Colon (tissue), 2 donors: ENCODE measurements around the gene VEGFB.

ENCODE experiments used
- FAIRE-seq: peaks from 2 replicates; lab custom pipeline; 2012; peaks lifted over from hg19 to GRCh38; lab: Jason Lieb, UNC
- donor health status: control.
- donor health status: control.

VEGFB gene

DNA sequence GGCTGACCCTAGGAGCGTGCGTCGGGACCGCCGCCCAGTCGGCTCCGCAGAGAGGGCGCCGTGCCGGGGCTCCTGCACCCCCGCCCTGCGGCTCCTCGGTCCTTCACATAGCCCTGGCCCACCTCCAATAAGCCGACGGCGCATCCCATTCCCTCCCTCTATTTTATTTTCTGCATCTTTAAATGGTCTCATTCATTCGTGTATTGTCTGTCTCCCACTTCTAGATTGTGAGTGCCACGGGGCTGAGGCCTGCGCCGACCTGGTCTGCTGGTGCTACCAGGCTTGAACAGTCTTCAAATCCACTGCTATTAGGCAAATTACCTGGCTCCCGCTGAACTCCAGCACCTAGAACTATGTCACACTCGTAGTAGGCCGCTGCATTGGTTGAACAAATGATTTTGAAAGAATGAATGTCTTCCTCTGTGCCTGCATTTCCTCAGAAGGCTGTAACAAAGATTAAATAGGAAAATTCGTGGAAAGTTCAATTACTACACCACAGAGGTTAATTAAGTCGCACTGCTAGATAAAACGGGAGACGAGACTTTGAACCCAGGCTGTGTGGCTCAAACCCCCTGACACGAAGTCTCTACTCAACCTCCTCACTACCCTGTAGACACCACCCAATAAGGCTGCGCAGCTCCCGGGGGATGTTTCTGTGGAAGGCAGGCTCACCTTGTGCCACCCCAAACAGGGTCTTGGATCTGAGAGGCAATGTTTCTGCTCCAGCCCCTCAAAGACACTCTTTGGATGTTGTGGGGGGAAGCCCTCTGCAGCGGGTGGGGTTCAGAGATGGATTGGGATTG, 13.5 kb downstream of the VEGFB start:
- FAIRE-seq: no peak

- no peak for FAIRE-seq
These were observed 14.2 kb downstream of the VEGFB start for GRCh38 chr11:64248578-64248977.

DNA sequence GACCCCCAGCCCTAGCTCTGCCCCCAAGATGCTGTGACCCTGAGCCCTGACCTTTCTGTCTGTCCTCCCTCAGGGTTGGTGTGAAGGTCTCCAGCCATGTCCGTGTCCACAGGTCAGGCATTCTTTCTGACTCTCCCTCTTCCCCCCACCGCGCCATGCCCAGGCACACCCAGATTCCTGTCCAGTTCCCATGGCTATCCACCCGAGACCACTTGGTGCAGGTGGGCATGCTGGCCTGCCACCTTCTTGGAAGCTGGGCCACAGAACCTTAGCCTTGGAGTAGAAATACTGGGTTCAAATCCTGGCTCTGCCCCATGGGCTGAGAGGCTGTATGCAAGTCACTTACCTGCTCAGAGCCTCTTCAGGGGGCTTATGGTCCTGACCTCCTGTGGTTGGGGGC, 14.7 kb downstream of the VEGFB start:
- no peak for FAIRE-seq

DNA sequence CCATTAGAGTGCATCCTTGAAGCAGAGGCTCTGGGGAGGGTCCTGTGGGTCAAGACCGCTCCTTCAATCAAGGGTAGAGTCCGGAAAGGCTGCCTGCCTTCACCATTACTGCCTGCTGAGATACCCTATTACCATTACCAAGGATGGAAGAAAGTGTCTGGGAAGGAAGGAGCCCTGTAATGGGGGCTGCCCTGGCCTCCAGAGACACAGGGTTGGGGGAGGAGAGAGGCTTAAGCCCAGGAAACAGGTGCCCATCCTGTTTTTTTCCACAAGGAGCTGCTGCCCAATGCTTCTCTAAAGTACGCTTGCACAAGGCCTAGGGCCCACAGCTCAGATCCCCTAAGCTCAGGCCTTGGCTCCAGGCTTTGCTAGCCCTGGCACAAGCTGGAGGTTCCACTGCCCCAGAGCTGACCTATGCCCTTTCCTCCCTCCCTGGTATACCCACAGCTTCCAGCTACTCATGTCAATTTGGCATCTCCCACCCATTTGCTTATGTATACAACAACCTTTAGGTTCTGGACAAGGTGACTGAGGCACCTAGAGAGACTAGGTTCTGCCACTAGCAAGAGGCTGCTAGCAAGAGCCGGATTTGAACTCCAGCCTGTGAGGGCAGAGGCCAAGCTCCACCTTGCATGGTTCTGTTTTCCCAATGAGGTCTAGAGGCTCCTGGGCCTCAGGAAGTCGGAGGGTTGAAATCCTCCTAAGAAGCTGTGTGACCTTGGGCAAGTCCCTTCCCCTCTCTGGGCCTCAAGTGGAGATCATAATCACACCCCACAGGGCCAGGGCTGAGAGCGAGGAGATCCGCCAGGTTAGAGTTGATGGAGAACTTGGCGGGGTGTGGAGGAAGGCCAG, 15.4 kb downstream of the VEGFB start:
- FAIRE-seq: no peak

DNA sequence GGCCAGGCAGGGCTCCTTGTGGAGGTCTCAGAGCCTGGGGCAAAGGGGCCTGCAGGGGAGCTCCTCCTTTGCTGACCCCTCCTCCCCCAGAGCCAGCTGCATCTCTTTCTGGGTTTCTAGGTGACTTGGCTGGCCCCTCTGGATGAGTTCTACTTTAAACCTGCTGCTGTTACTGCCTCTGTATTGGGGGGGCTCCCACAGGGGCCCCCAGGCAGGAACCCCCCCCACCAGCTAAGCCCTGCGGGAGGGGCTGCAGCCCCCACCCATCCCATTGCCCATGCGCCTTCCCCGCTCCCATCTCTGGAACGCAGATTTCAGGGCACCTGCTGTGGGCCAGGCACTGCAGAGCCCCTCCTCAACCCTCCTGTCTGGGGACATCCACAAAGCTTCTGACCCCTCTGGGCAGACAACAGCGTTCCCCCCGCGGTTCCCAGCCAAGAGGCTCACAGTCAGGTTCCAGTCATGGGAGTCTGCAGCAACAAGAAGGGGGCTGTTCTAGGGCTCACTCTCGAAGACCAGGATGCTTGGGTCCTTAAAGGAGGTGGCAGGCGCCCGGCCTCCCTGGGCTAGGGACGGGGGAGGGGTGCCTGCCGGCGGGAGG, 16.1 kb downstream of the VEGFB start:
- FAIRE-seq: no peak

GRCh38 chr11:64251016-64251752, 16.8 kb downstream of the VEGFB start, which contains the start of gene PLCB3:
Gene PLCB3 (plus strand): TSS chr11:64251530. CDS start chr11:64251650, 120 bp downstream.
- no peak for FAIRE-seq

- no peak for FAIRE-seq
These were observed 17.3 kb downstream of the VEGFB start for GRCh38 chr11:64251753-64252002.

DNA sequence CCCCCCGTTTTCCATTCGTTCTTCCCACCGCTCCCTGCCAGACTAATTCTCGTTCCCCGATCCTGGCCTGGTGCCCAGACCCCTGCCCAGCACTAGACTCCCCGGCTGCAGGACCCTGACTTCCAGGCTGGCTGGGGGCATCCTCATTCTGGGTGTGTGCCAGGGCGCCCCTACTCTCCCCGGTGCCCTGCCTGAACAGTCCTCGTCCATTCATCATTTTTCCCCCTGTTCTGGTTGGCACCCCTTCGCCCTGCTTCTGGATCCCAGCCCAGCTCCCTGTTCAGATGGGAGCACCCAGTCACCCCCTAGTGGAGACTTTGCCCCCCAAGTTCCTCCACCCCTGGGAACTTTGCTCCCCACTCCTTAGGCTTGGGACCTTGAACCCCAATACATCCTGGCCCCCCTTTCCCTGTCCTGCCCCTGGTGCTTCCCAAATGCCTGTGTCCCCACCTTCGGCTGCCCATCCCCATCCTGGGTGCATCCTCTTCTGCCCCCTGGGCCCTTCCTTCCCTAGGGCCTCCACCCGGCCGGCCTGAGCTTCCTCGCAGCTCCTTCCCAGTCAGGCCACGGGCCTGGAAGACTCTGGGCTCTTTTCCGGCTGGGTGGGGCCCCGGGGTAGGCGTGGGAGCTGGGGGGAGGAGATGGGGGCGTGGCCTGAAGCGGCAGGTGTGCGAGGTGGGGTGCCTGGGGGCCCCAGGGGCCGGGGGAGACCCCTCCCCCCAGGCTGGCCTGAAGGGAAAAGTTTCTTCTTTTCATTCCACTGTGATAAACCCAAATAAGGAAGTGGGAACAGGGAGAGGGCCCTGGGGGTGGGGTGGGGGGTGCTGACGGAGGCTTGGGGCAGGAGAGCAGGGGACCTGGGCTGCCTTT, 17.9 kb downstream of the VEGFB start:
- no peak for FAIRE-seq

- FAIRE-seq: no peak
These were observed 18.7 kb downstream of the VEGFB start for GRCh38 chr11:64253043-64253442.

DNA sequence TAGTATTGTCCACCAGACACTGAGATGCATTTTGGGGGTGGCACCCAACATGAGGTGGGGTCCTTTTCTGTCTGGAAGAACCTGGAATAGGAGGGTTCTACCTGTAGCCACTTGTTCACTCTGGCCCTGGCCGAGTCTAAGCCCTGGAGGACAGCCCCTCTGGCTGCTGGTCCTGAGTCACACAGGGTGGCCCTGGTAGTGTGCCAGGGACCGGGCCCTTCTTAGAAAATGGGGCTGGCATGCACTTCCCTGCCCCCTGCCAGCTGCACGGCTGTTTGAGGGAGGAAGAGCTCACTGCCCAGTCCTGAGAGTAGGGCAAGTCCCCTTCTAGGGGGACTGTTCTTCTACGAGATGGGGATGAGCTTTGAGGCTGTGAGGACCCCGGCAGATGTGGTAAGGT, 19.1 kb downstream of the VEGFB start:
- no peak for FAIRE-seq

- no peak for FAIRE-seq
These were observed 19.9 kb downstream of the VEGFB start for GRCh38 chr11:64254326-64254725.

DNA sequence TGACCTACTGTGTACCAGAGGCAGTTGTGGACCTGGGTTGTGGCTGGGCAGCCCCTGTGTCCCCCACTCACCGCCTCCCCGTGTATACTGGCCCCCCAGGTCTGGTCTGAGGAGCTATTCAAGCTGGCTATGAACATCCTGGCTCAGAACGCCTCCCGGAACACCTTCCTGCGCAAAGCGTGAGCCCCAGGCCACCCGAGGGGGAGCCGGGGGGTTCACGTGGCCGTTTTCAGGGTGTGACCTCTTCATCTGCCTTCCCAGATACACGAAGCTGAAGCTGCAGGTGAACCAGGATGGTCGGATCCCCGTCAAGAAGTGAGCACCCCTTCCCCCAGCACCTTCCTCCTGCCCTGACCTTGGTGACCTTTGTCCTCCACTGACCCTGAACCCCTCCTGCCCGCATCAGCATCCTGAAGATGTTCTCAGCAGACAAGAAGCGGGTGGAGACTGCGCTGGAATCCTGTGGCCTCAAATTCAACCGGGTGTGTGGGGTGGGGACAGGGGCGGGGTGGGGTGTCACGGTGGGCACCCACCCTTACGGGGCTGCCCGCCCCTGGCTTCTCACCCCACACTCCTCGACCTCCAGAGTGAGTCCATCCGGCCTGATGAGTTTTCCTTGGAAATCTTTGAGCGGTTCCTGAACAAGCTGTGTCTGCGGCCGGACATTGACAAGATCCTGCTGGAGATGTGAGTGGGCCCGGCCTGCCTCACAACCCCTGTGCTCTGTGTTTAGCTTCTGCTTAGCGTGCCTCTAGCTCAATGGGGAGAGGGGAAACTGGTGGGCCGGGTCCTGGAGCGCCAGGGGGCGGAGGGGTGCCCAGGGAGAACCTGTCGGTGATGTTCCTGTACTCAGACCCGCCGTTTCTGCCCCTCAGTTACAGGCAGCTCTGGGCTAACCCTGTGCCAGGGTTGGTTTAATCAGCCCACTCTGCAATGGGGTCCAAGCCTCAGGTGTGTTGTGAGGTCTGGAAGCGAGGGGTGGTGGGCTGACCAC, 21.0 kb downstream of the VEGFB start:
- FAIRE-seq: no peak

GRCh38 chr11:64256300-64256699, 21.9 kb downstream of the VEGFB start:
- FAIRE-seq: no peak

DNA sequence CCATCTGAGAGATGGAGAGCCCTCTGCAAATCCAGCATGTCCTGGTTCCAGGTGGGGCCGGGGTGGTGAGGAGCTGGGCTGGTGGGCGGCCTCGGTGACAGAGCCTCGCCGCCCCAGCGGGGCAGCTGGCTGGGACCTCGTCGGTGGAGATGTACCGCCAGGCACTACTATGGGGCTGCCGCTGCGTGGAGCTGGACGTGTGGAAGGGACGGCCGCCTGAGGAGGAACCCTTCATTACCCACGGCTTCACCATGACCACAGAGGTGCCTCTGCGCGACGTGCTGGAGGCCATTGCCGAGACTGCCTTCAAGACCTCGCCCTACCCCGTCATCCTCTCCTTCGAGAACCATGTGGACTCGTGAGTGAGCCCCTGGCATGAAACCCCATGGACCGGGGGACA, 24.0 kb downstream of the VEGFB start:
- no peak for FAIRE-seq

DNA sequence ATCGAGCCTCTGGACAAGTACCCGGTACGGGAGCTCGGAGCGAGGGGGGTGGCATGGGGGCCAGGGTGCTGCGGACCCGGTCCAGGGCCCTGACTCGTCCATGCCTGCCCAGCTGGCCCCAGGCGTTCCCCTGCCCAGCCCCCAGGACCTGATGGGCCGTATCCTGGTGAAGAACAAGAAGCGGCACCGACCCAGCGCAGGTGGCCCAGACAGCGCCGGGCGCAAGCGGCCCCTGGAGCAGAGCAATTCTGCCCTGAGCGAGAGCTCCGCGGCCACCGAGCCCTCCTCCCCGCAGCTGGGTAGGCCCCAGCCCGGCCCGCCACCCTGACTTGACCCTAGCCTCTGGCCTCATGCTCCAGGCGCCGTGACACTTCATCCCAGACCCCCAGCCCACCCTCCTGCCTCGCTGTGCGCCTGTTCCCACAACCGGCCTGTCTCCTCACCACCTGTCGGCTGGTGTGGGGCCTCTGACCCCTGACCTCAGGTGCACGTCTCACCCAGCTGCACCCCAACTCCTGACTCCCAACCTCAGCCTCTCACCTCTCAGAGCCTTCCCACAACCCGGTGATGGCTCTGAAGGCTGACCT, 24.7 kb downstream of the VEGFB start:
- no peak for FAIRE-seq

GRCh38 chr11:64259533-64260067, 25.2 kb downstream of the VEGFB start:
- no peak for FAIRE-seq

DNA sequence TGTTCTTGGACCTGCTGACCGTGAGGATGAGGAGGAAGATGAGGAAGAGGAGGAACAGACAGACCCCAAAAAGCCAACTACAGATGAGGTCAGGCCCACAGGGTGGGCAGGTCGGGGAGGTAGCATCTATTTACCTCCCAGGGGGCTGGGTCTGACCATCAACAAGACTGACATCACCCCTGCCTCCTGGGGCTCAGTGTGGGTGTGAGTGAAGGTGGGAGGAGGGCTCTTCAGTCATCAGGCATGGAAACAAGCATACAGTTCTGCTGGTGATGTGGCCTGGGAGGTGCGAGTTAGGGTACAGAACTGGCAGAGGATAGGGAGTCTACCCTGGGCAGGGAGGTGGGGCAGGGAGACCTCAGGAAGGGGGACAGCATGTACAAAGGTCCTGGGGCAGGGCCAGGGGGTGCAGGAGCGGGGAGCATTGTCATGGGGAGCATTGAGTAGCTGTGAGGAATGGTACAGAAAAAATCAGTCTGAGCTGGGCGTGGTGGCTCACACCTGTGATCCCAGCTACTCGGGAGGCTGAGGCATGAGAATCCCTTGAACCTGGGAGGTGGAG, 25.8 kb downstream of the VEGFB start:
- no peak for FAIRE-seq

- no peak for FAIRE-seq
These were observed 27.2 kb downstream of the VEGFB start for GRCh38 chr11:64261556-64262080.
